ENCODE data around the gene TENM3.

DNA sequence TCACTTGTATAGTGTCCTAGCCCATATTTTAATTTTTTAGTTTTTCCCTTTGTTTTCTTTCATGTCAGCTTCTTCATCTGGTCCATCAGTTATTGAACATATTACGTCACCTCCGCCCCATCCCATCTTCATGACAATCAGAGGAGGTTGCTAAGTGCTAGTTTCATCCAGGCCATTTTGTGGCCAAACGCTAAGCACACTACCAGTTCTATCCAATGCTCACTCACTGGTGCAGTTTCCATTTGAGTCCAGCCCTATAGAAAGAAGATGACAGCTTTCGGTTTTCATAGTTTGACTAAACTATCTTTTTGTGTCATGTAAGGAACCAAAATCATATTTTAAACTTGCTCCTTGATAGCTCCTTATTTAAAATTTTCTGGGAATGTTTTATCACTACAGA is 304.2 kb downstream of the TENM3 start:
- TF ChIP-seq POLR2A (IDR thresholded peaks at IDR 0.05) = no peak
- TF ChIP-seq, protein P1, sequence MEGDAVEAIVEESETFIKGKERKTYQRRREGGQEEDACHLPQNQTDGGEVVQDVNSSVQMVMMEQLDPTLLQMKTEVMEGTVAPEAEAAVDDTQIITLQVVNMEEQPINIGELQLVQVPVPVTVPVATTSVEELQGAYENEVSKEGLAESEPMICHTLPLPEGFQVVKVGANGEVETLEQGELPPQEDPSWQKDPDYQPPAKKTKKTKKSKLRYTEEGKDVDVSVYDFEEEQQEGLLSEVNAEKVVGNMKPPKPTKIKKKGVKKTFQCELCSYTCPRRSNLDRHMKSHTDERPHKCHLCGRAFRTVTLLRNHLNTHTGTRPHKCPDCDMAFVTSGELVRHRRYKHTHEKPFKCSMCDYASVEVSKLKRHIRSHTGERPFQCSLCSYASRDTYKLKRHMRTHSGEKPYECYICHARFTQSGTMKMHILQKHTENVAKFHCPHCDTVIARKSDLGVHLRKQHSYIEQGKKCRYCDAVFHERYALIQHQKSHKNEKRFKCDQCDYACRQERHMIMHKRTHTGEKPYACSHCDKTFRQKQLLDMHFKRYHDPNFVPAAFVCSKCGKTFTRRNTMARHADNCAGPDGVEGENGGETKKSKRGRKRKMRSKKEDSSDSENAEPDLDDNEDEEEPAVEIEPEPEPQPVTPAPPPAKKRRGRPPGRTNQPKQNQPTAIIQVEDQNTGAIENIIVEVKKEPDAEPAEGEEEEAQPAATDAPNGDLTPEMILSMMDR (IDR thresholded peaks at IDR 0.05) = no peak

Measured in Peyer's patch (tissue), 4 donors.